Putamen (tissue), 1 donor: ENCODE data around the gene SPNS3.

Source experiments
- DNase-seq: peaks from one replicate; pipeline ENCODE4 v3.0.0-alpha.2; 2016; ENCODE audit warnings: low spot score

Gene SPNS3

DNA sequence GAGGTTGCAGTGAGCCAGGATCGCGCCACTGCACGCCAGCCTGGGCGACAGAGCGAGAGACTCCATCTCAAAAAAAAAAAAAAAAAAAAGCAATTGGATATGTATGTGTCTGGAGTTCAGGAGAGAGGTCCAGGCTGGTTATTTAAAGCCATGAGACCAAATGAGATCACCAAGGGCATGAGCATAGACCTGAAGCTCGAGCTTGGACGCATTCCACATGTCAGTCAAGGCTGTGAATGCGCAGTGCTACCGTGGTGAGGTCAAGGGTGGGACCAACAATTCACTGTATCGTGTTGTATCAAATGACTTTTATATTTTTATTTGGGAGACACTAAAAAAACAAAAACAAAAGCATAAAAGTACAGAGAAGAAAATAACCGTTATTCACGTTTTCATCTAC, 35.8 kb downstream of the SPNS3 start:
- DNase-seq = no peak

DNA sequence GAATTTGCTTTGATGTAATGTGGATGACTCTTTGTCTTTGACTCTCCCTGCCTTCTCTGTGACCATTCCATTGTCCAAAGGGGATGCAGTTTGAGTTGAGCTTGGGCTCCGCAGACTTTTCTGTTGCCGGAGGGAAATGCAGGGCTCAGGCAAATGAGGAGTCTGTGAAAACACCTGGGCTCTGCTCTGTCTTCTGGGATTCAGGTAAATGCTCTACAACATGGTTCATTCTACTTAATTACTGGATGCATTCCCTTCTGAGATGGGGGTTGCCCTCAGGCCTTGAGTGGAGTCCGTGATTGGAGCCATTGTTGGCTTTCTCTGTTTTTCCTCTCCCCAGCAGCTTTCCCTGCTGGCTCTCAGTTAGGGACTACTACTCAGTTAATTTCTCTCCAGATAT, 38.5 kb downstream of the SPNS3 start:
- DNase-seq = no peak

- no peak for DNase-seq
These were observed 40.4 kb downstream of the SPNS3 start for GRCh38 chr17:4474093-4474492.

DNA sequence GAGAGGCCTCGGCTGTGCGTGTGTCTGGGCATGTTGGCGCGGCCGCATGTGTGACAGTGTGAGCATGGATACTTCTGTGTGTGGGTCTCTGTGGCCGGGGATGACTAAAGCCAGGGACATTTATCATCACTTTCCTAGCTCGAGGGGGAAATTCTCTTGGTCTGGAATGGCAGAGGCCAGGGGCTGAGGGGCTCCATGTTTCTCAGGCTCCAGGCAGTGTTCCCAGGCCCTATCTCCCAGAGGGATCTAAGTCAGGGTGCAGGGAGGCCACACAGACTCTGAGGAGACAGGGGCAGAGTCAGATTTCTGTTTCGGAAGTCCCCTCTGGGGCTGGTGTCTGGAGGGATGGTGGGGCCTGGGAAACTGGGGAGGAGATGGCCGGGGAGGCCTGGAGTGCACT, 41.3 kb downstream of the SPNS3 start:
- DNase-seq = no peak

GRCh38 chr17:4475463-4475862, 41.7 kb downstream of the SPNS3 start:
- no peak for DNase-seq

GRCh38 chr17:4476017-4476416, 42.3 kb downstream of the SPNS3 start:
- DNase-seq = no peak

DNA sequence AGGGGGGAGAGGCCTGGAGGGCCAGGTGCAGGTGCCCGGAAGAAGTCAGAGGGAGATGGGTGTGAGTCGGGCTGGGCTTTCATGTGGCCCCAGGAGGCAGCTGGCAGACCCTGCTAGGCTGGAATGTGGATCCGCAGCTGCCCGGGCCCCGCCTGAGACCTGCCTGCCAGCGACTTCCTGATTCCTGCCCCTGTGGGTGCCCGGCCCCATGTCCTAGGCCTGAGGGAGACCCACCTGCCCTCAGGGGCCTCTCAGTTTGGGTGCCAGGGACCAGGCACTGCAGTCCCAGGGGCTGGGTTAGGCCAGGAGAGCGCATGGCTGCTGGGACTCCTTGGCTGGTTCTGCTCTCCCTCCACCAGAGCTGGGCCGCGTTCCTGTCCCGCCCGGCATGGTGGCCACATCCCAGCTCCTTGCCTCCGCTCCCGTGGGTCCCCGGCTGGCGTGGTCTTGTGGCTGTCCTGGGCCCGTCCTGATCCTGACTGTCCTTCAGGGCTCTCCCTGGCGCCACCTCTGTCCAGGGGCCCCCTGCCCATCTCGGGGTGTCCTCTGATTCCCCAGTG, 42.9 kb downstream of the SPNS3 start:
- DNase-seq = no peak

DNA sequence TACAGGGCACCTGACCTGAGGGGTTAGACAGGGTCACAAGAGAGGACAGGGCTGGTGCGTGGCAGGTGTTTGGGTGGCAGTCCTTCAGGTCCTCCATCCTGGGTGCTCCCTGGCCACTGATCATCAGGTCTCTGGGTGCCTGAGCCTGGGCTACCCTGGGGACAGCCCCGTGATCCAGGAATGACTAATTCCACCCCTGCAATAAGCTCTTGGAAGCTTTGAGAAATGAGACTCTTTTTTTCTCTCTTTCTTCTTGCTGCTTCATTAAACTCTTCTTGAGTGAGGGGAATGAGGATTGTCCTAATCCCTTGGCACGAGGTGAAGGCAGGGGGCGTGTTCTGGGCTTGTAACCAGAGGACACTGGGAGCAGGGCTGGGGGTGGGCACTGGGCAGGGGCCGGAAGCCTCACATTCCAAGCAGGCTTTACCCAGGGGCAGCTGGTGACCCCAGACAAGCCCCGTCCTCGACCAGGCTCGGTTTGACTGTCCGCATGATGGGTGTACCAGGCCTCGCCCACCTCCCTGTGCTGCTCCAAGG, 43.6 kb downstream of the SPNS3 start:
- no peak for DNase-seq

- no peak for DNase-seq
These were observed 44.6 kb downstream of the SPNS3 start for GRCh38 chr17:4478318-4478830.

GRCh38 chr17:4479340-4479981, 45.7 kb downstream of the SPNS3 start:
- no peak for DNase-seq

DNA sequence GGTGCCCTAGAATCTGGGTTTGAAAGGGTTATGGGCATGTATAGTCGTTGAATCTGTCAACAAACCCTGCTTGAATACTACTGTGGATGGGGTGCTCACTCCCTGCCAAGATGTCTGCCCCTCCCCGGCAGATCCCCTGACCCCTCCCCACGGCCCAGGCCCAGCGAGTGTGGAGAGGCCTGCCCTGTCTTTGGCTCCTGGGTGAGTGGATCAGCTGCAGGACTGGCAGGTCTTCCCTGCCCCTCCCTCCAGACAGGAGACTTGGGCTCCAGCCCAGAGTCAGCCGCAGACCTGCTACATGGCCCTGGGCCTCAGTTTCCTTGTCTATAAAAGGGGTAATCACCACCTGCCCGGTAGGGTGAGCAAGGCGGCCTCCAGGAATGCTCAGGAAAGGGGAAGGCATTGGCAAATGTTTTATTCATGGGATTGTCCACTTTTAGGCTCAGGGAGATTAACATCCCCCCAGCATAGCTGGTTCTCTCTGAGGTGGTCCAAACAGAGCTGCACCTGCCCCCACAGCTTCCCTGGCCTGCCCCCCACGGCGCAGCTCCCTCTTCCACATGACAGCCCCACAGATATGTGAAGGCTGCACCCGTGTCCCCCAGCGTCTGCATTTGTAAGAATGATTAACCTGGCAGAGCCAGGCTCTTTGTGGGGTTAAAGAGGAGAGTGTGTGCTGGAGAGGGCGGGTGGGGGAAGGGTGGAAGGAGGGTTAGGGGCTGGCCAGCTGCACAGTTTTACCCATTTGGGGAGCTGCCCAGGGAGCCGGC, 46.4 kb downstream of the SPNS3 start:
- no peak for DNase-seq

- no peak for DNase-seq
These were observed 47.5 kb downstream of the SPNS3 start for GRCh38 chr17:4480929-4481898.

GRCh38 chr17:4482338-4483011, 48.7 kb downstream of the SPNS3 start:
- DNase-seq = no peak

DNA sequence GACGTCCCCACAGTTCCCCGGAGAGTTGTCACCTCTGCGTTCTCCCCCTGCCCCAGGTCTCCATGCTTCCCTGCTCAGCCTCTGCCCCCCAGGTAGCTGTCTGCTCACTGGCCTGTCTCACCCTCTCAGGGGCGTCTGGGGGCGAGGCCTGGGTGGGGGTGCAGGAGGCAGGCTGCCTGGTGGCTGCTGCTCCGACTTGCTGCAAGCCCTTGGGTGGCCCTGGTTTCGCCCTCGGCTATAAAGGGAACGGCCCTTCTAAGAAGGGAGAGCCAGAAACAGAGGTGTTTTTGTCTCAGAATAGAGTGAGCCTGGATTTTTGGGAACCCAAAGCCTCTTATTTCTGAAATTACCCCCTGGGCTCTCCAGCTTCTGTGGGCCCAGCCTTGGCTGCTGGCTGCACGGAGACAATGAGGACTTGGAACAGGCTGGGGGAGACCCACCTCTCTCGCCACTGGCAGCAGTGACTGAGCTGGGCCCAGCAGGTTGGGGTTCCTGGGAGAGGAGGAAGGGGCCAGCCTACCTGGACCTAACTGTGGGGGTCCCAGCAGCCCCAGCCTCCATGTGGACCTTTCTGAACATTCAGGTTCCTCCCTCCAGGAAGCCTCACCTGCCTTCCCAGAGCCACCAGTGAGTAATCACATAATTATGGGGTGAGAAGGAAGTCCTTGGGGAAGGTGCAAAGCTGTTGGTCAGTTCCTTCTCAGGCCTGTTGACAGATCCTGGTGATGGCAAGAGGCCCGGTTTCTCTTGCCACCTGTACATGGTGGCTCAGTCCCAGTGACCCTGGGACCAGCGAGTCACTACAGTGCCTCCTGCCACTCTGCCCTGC, 49.5 kb downstream of the SPNS3 start:
- DNase-seq = no peak

DNA sequence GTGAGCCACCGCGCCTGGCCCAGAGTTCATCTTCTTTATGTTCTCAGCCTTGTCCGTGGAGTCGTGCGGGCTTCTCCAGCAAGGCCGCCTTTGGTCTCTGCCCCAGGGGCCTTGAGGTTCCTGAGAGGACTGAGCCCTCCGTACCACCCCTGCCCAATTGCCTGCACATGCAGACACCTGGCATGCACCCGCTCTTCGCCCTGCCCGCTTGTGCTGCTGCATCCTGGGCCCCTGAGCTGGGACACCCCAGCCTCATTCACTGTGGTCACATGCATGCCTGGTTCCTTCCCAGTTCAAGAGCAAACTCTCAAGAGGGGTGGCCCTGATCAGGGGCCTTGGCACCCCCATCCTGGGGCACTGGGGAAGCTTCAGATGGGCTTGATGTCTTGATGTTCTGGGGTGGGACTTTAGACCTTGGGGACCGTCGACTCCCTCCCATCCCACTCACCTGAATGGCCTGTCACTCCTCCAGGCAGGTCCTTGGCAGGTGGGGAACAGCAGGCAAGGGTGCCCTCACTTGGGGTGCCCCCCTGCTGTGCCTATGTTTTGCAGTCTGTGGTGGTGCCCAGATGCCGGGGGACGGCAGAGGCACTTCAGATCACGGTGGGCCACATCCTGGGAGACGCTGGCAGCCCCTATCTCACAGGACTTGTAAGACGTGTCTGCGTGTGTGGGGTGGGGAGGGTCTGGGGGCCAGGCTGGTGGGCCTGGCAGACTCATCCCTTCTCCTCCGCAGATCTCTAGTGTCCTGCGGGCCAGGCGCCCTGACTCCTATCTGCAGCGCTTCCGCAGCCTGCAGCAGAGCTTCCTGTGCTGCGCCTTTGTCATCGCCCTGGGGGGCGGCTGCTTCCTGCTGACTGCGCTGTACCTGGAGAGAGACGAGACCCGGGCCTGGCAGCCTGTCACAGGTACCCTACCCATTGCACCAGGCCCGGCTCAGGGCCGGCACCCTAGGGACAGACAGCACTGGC, 52.2 kb downstream of the SPNS3 start:
- no peak for DNase-seq

DNA sequence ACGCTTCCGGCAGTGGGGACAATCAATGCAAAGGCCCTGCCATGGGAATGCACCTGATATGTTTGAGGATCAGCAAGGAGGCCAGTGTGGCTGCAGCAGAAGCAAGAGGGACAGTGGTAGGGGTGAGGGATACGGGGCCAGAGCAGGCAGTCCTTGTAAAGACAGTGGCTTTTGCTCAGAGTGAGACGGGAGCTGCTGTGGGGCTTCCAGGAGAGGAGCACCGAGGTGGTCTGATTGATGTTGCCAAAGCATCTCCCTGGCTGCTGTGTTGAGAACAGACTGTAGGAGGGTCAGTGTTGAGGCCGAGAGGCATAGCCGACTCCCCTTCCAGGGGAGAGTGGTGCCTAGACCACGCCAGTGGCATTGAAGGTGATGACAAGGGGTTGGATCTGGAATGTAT, 53.6 kb downstream of the SPNS3 start:
- no peak for DNase-seq

GRCh38 chr17:4487820-4488716, 54.3 kb downstream of the SPNS3 start:
- DNase-seq = no peak

DNA sequence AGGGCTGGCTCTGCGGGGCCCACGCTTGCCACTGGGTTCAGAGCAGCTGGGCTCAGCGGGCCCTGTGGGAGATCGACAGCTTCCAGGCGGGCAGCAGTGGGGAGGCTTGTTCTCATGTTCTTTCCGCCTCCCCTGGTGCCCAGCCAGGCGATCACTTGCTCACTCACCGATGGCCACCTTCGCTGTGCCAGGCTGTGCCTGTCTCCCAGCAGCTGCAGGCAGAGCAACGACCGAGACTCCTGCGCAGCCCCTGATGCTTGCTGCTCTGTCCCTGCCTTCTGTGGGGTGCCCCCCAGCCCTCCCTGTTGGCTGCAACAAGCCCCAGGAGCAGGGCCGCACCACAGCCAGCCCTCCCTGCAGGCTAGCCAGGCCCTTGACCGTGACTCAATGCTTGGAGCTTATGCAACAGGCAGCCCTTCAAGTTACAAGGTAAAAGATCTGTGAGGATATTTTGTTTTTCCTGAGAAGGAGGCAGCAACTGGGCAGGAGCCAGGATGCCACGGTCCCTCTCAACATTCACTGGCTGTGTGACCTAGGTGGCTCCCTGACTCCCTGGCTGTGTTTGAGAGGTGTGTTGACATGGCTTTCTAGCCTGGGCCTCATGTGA, 55.4 kb downstream of the SPNS3 start:
- DNase-seq = no peak
